NCI-H82 treated with DMSO at 0.1 percent for 48 hours (cell line): ENCODE measurements around the gene HNRNPM.

Source experiments
- DNase-seq: peaks from one replicate; lab custom pipeline; 2025; ENCODE audit not compliant: unreplicated experiment; lab: John Stamatoyannopoulos, UW

HNRNPM gene

GRCh38 chr19:8459095-8459494 lies 14.3 kb downstream of the HNRNPM start:
- DNase-seq: no peak

- no peak for DNase-seq
Measured at GRCh38 chr19:8459520-8460270, 14.9 kb downstream of the HNRNPM start.

GRCh38 chr19:8460516-8461298 lies 15.9 kb downstream of the HNRNPM start:
- DNase-seq: no peak

- DNase-seq: no peak
Measured at GRCh38 chr19:8461376-8461775, 16.6 kb downstream of the HNRNPM start.

GRCh38 chr19:8461891-8462290 lies 17.1 kb downstream of the HNRNPM start:
- no peak for DNase-seq

GRCh38 chr19:8462571-8462970 lies 17.8 kb downstream of the HNRNPM start:
- no peak for DNase-seq

- no peak for DNase-seq
Measured at GRCh38 chr19:8463365-8463764, 18.6 kb downstream of the HNRNPM start.

GRCh38 chr19:8466018-8466417 lies 21.2 kb downstream of the HNRNPM start:
- DNase-seq: no peak

- no peak for DNase-seq
Measured at GRCh38 chr19:8468124-8468523, 23.3 kb downstream of the HNRNPM start.

GRCh38 chr19:8468761-8469373 lies 24.1 kb downstream of the HNRNPM start:
- no peak for DNase-seq

GRCh38 chr19:8469613-8470368 lies 25.0 kb downstream of the HNRNPM start:
- no peak for DNase-seq

GRCh38 chr19:8473648-8474476 lies 29.1 kb downstream of the HNRNPM start:
- no peak for DNase-seq

- no peak for DNase-seq
Measured at GRCh38 chr19:8475005-8475404, 30.2 kb downstream of the HNRNPM start.

- no peak for DNase-seq
Measured at GRCh38 chr19:8476524-8476923, 31.7 kb downstream of the HNRNPM start.

GRCh38 chr19:8477889-8478288 lies 33.1 kb downstream of the HNRNPM start:
- no peak for DNase-seq

- DNase-seq: no peak
Measured at GRCh38 chr19:8478598-8478997, 33.8 kb downstream of the HNRNPM start.

- DNase-seq: no peak
Measured at GRCh38 chr19:8481201-8481600, 36.4 kb downstream of the HNRNPM start.

- no peak for DNase-seq
Measured at GRCh38 chr19:8481616-8482015, 36.8 kb downstream of the HNRNPM start.

- no peak for DNase-seq
Measured at GRCh38 chr19:8482696-8483095, 37.9 kb downstream of the HNRNPM start.

- no peak for DNase-seq
Measured at GRCh38 chr19:8483165-8483564, 38.4 kb downstream of the HNRNPM start.
